HG03457 (cell line): ENCODE measurements around the gene MVB12B.
"Not testable (repeated sequence)": the region's sequence is repeated elsewhere in the genome, so short reads cannot be mapped to it uniquely, and the experiment has no call there.

Experiments
- ATAC-seq: cut with Tn5 transposase; IDR thresholded peaks from one replicate; pipeline ENCODE4 v1.9.1; 2021; ENCODE audit warnings: moderate number of reproducible peaks; ENCODE audit not compliant: unreplicated experiment

Gene MVB12B

DNA sequence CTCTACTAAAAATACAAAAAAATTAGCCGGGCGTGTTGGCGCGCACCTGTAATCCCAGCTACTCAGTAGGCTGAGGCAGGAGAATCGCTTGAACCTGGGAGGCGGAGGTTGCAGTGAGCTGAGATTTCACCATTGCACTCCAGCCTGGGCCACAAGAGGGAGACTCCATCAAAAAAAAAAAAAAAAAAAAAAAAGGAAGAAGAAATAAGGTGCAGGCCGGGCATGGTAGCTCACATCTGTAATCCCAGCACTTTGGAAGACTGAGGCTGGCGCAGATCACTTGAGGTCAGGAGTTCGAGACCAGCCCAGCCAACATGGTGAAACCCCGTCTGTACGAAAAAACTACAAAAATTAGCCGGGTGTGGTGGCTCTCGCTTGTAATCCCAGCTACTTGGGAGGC lies 228.8 kb downstream of the MVB12B start:
- not testable (repeated sequence) for ATAC-seq
